Measurements from ENCODE around the gene NRG2. TPM values are rescaled to one million over a fixed set of nuclear protein-coding genes. Genes with fewer than 3 reads are reported as not detected.

The NRG2 gene
- total and polyA plus RNA-seq, 2 experiments from 2014 or later, result 0.37 to 1.3 TPM

DNA sequence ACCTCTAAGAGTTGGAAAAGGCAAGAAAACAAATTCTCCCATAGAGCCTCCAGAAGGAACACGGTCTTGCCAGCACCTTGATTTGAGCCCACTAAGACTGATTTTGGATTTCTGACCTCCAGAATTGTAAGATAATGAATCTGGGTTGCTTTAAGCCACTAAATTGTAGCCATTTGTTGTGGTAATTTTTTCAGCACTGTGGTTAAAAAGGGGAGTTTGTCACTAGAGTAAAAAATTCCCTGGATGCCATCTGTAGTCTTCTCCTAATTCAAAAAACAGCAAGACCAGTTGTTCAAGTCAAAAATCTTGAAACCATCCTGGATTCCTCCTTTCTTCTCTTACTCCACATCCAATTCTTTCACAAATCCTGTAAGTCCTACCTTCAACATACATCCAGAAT, 39.6 kb downstream of the NRG2 start:
- Mint-ChIP-seq H3K27ac (no peak overlapping the region), H3K36me3 (ENCODE audit: low read depth) (no peaks in the 10 kb centered on the region), H3K4me1 (peaks cover 13% of the 10 kb centered on the region), H3K4me3 (no peak overlapping the region), H3K27me3 (ENCODE audit: insufficient read depth, low read depth, poor library complexity) (no peaks in the 10 kb centered on the region), H3K9me3 (no peaks in the 10 kb centered on the region)
- DNase-seq (ENCODE audit: low spot score), result no peak
- Histone ChIP-seq H3K36me3 (ENCODE audit: insufficient read depth) (no peaks in the 10 kb centered on the region), H3K79me2 (replicated peaks; ENCODE audit: insufficient read depth) (no peaks in the 10 kb centered on the region), H3K9me2 (ENCODE audit: insufficient read depth) (no peaks in the 10 kb centered on the region), H4K20me1 (replicated peaks; ENCODE audit: insufficient read depth) (no peaks in the 10 kb centered on the region), H3K4me3 (no peak overlapping the region), H2AFZ (no peak overlapping the region), H3K4me2 (peak overlapping the region; percentile 3; the same call in 1 of the 2 replicates), H3K27me3 (ENCODE audit: insufficient read depth) (no peaks in the 10 kb centered on the region), H3F3A (replicated peaks; ENCODE audit: low read depth) (no peaks in the 10 kb centered on the region), H3K27ac (ENCODE audit: low read depth) (no peak overlapping the region), H3K4me1 (ENCODE audit: insufficient read depth) (no peaks in the 10 kb centered on the region)
- TF ChIP-seq, protein P1, sequence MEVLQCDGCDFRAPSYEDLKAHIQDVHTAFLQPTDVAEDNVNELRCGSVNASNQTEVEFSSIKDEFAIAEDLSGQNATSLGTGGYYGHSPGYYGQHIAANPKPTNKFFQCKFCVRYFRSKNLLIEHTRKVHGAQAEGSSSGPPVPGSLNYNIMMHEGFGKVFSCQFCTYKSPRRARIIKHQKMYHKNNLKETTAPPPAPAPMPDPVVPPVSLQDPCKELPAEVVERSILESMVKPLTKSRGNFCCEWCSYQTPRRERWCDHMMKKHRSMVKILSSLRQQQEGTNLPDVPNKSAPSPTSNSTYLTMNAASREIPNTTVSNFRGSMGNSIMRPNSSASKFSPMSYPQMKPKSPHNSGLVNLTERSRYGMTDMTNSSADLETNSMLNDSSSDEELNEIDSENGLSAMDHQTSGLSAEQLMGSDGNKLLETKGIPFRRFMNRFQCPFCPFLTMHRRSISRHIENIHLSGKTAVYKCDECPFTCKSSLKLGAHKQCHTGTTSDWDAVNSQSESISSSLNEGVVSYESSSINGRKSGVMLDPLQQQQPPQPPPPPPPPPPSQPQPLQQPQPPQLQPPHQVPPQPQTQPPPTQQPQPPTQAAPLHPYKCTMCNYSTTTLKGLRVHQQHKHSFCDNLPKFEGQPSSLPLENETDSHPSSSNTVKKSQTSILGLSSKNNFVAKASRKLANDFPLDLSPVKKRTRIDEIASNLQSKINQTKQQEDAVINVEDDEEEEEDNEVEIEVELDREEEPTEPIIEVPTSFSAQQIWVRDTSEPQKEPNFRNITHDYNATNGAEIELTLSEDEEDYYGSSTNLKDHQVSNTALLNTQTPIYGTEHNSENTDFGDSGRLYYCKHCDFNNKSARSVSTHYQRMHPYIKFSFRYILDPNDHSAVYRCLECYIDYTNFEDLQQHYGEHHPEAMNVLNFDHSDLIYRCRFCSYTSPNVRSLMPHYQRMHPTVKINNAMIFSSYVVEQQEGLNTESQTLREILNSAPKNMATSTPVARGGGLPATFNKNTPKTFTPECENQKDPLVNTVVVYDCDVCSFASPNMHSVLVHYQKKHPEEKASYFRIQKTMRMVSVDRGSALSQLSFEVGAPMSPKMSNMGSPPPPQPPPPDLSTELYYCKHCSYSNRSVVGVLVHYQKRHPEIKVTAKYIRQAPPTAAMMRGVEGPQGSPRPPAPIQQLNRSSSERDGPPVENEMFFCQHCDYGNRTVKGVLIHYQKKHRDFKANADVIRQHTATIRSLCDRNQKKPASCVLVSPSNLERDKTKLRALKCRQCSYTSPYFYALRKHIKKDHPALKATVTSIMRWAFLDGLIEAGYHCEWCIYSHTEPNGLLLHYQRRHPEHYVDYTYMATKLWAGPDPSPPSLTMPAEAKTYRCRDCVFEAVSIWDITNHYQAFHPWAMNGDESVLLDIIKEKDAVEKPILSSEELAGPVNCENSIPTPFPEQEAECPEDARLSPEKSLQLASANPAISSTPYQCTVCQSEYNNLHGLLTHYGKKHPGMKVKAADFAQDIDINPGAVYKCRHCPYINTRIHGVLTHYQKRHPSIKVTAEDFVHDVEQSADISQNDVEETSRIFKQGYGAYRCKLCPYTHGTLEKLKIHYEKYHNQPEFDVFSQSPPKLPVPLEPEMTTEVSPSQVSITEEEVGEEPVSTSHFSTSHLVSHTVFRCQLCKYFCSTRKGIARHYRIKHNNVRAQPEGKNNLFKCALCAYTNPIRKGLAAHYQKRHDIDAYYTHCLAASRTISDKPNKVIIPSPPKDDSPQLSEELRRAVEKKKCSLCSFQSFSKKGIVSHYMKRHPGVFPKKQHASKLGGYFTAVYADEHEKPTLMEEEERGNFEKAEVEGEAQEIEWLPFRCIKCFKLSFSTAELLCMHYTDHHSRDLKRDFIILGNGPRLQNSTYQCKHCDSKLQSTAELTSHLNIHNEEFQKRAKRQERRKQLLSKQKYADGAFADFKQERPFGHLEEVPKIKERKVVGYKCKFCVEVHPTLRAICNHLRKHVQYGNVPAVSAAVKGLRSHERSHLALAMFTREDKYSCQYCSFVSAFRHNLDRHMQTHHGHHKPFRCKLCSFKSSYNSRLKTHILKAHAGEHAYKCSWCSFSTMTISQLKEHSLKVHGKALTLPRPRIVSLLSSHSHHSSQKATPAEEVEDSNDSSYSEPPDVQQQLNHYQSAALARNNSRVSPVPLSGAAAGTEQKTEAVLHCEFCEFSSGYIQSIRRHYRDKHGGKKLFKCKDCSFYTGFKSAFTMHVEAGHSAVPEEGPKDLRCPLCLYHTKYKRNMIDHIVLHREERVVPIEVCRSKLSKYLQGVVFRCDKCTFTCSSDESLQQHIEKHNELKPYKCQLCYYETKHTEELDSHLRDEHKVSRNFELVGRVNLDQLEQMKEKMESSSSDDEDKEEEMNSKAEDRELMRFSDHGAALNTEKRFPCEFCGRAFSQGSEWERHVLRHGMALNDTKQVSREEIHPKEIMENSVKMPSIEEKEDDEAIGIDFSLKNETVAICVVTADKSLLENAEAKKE (CRISPR knock-in tag; IDR thresholded peaks at IDR 0.05), result no peak
- TF ChIP-seq, protein P2, sequence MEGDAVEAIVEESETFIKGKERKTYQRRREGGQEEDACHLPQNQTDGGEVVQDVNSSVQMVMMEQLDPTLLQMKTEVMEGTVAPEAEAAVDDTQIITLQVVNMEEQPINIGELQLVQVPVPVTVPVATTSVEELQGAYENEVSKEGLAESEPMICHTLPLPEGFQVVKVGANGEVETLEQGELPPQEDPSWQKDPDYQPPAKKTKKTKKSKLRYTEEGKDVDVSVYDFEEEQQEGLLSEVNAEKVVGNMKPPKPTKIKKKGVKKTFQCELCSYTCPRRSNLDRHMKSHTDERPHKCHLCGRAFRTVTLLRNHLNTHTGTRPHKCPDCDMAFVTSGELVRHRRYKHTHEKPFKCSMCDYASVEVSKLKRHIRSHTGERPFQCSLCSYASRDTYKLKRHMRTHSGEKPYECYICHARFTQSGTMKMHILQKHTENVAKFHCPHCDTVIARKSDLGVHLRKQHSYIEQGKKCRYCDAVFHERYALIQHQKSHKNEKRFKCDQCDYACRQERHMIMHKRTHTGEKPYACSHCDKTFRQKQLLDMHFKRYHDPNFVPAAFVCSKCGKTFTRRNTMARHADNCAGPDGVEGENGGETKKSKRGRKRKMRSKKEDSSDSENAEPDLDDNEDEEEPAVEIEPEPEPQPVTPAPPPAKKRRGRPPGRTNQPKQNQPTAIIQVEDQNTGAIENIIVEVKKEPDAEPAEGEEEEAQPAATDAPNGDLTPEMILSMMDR (conservative IDR thresholded peaks at IDR 0.05; ENCODE audit: low read depth in 2 of 2), result no peak
- TF ChIP-seq EZH2 (IDR thresholded peaks at IDR 0.05; ENCODE audit: low read depth, unreplicated experiment), result no peak
- TF ChIP-seq ZNF114 (CRISPR knock-in tag; IDR thresholded peaks at IDR 0.05), result no peak
- no peak for TF ChIP-seq NANOG (IDR thresholded peaks at IDR 0.05; ENCODE audit: borderline replicate concordance)
- no peak for TF ChIP-seq POLR2AphosphoS5 (IDR thresholded peaks at IDR 0.05; ENCODE audit: low read depth)
- no peak for TF ChIP-seq EZH2phosphoT487 (IDR thresholded peaks at IDR 0.05; ENCODE audit: unreplicated experiment)
- TF ChIP-seq, protein P3, sequence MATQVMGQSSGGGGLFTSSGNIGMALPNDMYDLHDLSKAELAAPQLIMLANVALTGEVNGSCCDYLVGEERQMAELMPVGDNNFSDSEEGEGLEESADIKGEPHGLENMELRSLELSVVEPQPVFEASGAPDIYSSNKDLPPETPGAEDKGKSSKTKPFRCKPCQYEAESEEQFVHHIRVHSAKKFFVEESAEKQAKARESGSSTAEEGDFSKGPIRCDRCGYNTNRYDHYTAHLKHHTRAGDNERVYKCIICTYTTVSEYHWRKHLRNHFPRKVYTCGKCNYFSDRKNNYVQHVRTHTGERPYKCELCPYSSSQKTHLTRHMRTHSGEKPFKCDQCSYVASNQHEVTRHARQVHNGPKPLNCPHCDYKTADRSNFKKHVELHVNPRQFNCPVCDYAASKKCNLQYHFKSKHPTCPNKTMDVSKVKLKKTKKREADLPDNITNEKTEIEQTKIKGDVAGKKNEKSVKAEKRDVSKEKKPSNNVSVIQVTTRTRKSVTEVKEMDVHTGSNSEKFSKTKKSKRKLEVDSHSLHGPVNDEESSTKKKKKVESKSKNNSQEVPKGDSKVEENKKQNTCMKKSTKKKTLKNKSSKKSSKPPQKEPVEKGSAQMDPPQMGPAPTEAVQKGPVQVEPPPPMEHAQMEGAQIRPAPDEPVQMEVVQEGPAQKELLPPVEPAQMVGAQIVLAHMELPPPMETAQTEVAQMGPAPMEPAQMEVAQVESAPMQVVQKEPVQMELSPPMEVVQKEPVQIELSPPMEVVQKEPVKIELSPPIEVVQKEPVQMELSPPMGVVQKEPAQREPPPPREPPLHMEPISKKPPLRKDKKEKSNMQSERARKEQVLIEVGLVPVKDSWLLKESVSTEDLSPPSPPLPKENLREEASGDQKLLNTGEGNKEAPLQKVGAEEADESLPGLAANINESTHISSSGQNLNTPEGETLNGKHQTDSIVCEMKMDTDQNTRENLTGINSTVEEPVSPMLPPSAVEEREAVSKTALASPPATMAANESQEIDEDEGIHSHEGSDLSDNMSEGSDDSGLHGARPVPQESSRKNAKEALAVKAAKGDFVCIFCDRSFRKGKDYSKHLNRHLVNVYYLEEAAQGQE (IDR thresholded peaks at IDR 0.05; ENCODE audit: unreplicated experiment), result no peak
- TF ChIP-seq, protein P4, sequence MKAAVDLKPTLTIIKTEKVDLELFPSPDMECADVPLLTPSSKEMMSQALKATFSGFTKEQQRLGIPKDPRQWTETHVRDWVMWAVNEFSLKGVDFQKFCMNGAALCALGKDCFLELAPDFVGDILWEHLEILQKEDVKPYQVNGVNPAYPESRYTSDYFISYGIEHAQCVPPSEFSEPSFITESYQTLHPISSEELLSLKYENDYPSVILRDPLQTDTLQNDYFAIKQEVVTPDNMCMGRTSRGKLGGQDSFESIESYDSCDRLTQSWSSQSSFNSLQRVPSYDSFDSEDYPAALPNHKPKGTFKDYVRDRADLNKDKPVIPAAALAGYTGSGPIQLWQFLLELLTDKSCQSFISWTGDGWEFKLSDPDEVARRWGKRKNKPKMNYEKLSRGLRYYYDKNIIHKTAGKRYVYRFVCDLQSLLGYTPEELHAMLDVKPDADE (IDR thresholded peaks at IDR 0.05), result no peak
- no peak for TF ChIP-seq ZNF331 (CRISPR knock-in tag; IDR thresholded peaks at IDR 0.05; ENCODE audit: low read depth)
- TF ChIP-seq JUNB (IDR thresholded peaks at IDR 0.05; ENCODE audit: unreplicated experiment), result no peak
- TF ChIP-seq CREB1 (CRISPR knock-in tag; IDR thresholded peaks at IDR 0.05; ENCODE audit: low read depth), result no peak
- no peak for ATAC-seq

Data from GM23338 (cell line).